Measurements from ENCODE around the gene TMC4.

- TF ChIP-seq CTCF (IDR thresholded peaks at IDR 0.05) (no peak), POLR2A (IDR thresholded peaks at IDR 0.05) (no peak)
These were observed 6.4 kb upstream of the TMC4 start for GRCh38 chr19:54179262-54179852.

Measured in Peyer's patch (tissue), 4 donors.